Transverse colon (tissue), 4 donors: ENCODE measurements around the gene NME3.

Experiments
- CTCF ChIP-seq, 5 experiments: fragments of 200-600 bp in 3 of 5; fragments of 450-650 bp in 2 of 5; sonication (generic) in 3 of 5; IDR thresholded peaks; 1 replicate in 2 of 5; 2 replicates in 3 of 5; pipeline ENCODE4 v1.5.1; 2016 to 2017; ENCODE audit warnings: antibody characterized with exemption in 5 of 5, inconsistent platforms in 3 of 5, mild to moderate bottlenecking in 2 of 5, moderate library complexity in 1 of 5
- POLR2A ChIP-seq: fragments of 450-650 bp; IDR thresholded peaks from one replicate; pipeline ENCODE4 v1.6.1; 2016; ENCODE audit warnings: antibody characterized with exemption, mild to moderate bottlenecking, moderate library complexity
- POLR2AphosphoS5 ChIP-seq, 3 donors: sonication (generic); formaldehyde crosslinking; IDR thresholded peaks; one replicate each; pipeline ENCODE4 v1.6.1; 2016; ENCODE audit warnings: antibody characterized with exemption in 3 of 3

DNA sequence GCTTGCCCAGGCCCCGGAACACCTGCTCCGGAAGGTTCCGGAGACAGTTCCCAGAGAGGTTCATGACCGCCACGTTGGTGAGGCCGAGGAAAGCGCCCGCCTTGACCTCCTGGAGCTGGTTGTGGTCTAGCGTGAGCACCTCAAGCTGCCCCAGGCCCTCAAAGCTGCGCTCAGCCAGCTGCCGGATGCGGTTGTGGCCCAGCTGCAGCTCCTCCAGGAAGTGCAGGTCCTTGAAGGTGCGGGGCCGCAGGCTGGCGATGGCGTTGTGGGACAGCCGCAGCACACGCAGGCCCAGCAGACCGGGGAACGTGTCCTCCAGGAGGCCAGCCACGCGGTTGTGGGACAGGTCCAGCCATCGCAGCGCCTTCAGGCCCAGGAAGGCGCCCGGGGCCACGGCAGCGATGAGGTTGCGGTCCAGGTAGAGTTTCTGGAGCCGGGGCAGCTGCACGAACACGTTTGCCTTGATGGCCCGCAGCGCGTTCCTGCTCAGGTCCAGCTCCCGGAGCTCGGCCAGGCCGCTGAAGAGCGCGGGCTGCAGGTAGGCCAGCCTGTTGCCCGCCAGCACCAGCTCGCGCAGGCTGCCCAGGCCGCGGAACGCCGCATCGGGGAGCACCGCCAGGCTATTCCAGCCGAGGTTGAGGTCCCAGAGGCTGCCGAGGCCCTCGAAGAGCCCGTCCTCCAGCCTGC is 20.1 kb upstream of the NME3 start:
- TF ChIP-seq POLR2A (no peak), CTCF (IDR thresholded peaks at IDR 0.05) (no peak), POLR2AphosphoS5 (IDR thresholded peaks at IDR 0.05) (no peak)
